BJ (cell line): ENCODE results near the gene TMEM132C. TPM values are rescaled to one million over a fixed set of nuclear protein-coding genes. Genes with fewer than 3 reads are reported as not detected.

ENCODE experiments used
- CTCF ChIA-PET: fragments of 350-600 bp; formaldehyde crosslinking; extraction: SDS; loops from one replicate; lab custom pipeline; 2021; ENCODE audit warnings: antibody characterized with exemption, inconsistent platforms; lab: Yijun Ruan, JAX
- POLR2A ChIA-PET: fragments of 300-600 bp; sonication (Branson Sonifier 250); formaldehyde crosslinking; extraction: SDS; loops from one replicate; lab custom pipeline; 2021; ENCODE audit warnings: antibody characterized with exemption; lab: Charles Lee
- DNase-seq: peaks from one replicate; pipeline ENCODE4 v3.0.0-alpha.2; 2011; ENCODE audit warnings: low read depth
- H3K27me3 ChIP-seq: 2 replicates; pipeline ENCODE4 v1.6.0; 2011; ENCODE audit warnings: low read length; ENCODE audit not compliant: control insufficient read depth, insufficient read depth
- H3K36me3 ChIP-seq: 2 replicates; pipeline ENCODE4 v1.5.1; 2011; ENCODE audit warnings: low read length; ENCODE audit not compliant: control insufficient read depth, insufficient read depth
- H3K4me3 ChIP-seq: 2 replicates; pipeline ENCODE4 v1.5.1; 2011; ENCODE audit warnings: low read depth, mild to moderate bottlenecking, control low read depth, low read length
- polyA plus RNA-seq: library from polyadenylated mRNA; depleted of rRNA; stranded (reverse); fragments of >200 nt; gene quantifications from 2 replicates; pipeline ENCODE4 v1.2.3, GENCODE V29; 2011
- TF ChIP-seq, protein P1 (sequence below): IDR thresholded peaks from 2 replicates; pipeline ENCODE4 v1.5.1; 2011; ENCODE audit warnings: low read depth, mild to moderate bottlenecking, control low read depth, inconsistent platforms, low read length, moderate library complexity; ENCODE audit not compliant: insufficient read depth

Gene TMEM132C
- polyA plus RNA-seq, 1 experiment = not detected

DNA sequence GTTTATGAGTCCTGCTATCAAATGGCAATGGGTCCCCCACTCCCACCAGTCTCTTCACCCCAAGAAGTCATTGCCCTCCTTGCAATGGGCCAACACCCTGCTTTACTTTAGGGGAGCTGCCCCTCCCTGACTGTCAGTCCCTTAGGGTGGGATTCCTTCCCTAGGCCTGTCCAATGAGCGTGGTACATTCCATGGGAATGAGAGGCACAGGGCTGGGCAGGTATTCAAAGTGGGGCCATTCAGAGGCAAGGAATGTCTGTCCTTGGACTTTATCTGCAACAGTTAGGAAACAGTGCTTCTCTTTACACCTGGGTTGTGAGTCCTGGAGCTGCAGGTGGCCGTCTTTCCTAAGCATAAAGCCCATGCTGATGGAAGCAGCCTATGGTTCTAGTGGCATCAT, 40.8 kb downstream of the TMEM132C start:
- POLR2A ChIA-PET = no interaction called here
- no peaks in the 10 kb centered on the region for H3K27me3 ChIP-seq
- TF ChIP-seq, protein P1, sequence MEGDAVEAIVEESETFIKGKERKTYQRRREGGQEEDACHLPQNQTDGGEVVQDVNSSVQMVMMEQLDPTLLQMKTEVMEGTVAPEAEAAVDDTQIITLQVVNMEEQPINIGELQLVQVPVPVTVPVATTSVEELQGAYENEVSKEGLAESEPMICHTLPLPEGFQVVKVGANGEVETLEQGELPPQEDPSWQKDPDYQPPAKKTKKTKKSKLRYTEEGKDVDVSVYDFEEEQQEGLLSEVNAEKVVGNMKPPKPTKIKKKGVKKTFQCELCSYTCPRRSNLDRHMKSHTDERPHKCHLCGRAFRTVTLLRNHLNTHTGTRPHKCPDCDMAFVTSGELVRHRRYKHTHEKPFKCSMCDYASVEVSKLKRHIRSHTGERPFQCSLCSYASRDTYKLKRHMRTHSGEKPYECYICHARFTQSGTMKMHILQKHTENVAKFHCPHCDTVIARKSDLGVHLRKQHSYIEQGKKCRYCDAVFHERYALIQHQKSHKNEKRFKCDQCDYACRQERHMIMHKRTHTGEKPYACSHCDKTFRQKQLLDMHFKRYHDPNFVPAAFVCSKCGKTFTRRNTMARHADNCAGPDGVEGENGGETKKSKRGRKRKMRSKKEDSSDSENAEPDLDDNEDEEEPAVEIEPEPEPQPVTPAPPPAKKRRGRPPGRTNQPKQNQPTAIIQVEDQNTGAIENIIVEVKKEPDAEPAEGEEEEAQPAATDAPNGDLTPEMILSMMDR = no peak
- no peak for DNase-seq
- no peaks in the 10 kb centered on the region for H3K36me3 ChIP-seq
- CTCF ChIA-PET = no interaction called here
- H3K4me3 ChIP-seq = no peak overlapping the region

DNA sequence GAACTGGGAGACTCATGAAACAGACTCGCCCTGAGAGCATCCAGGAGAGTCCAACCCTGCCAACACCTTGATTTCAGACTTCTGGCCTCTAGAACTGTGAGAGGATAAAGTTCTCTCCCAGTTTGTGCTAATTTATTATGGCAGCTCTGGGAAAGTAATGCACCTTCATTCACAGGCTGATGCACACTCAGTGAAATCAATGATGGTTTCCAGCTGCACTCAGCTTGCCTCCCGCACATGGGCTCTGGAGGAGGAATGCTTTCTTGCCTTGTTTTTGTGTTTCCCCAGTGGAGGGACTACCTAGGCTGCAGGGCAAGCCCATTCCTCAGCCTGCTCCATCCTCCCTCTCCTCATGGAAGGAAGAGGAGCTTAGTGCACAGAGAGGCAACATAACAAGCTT, 45.7 kb downstream of the TMEM132C start:
- Histone ChIP-seq H3K4me3 (no peak overlapping the region), H3K36me3 (no peaks in the 10 kb centered on the region), H3K27me3 (no peaks in the 10 kb centered on the region)
- no peak for DNase-seq
- POLR2A ChIA-PET = no interaction called here
- CTCF ChIA-PET = no interaction called here
- TF ChIP-seq, protein P1 = no peak

DNA sequence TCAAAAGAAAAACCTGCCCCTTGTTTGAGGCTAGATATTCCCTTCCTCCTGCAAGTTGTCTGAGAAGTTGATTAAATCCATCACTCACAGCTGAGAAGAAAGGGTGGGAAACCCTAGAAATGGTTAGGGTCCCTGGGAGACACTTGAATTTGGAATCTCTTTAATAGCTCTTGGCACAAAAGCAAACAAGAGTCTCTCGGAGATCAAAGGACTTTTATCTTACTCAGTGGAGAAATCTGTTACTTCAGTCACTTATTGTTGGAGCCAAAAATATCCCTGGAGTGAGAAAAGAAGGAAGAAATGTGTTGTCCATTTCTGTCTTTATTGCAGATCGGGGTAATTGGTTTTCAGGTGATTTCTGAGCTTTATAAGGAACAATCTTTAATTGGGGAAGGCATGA, 47.0 kb downstream of the TMEM132C start:
- CTCF ChIA-PET = no interaction called here
- TF ChIP-seq, protein P1 = no peak
- no peak for DNase-seq
- Histone ChIP-seq H3K27me3 (no peaks in the 10 kb centered on the region), H3K4me3 (no peak overlapping the region), H3K36me3 (no peaks in the 10 kb centered on the region)
- POLR2A ChIA-PET = no interaction called here

DNA sequence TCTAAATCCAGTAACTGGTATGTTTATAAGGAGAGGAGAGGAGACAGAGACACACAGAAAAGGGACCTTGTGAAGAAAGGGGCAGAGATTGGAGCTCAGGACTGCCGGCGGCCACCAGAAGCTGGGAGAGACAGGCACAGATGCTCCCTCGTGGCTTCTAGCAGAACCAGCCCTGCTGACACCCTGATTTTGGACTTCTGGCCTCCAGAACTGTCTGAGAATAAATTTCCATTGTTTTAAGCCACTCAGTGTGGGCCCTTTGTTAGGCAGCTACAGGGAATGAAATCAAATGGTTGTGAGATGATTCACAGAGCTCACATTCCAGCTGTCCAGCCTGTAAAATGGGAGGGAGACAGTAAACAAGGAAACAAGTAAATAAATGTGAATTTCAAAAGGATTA, 47.6 kb downstream of the TMEM132C start:
- CTCF ChIA-PET = no interaction called here
- TF ChIP-seq, protein P1 = no peak
- no peak for DNase-seq
- H3K36me3 ChIP-seq = no peaks in the 10 kb centered on the region
- H3K4me3 ChIP-seq = no peak overlapping the region
- no peaks in the 10 kb centered on the region for H3K27me3 ChIP-seq
- POLR2A ChIA-PET = no interaction called here

DNA sequence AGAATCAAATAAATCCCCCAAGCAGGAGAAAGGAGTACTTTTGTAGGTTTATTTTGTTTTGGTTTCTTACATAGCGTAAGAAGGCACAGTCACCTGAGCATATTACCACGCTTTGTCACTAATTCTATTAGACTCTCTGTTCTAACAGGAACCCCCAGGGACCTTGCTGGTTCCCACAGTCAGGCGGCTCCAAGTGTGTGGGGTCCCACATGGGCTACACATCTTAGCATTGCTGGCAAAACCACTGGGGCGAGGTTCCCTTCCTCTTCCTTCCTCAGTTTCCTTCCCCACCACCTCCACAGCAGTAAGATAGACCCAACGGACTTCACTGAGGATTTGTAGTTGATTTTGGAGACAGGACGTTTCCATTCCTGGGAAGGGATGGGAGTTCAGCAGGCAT, 49.1 kb downstream of the TMEM132C start:
- Histone ChIP-seq H3K27me3 (no peaks in the 10 kb centered on the region), H3K4me3 (no peak overlapping the region), H3K36me3 (no peaks in the 10 kb centered on the region)
- ChIA-PET CTCF (interaction anchor here (1.0 kb wide), 1 partner anchor 20 kb away, joined by 3 read pairs; no protein-coding TSS in a partner anchor), POLR2A (no interaction called here)
- no peak for DNase-seq
- TF ChIP-seq, protein P1 = no peak
